Fibroblast of peridontal ligament (primary cell): ENCODE data around the gene TFF1.

ENCODE experiments used
- DNase-seq: peaks from one replicate; pipeline ENCODE4 v3.0.0-alpha.2; 2010; ENCODE audit errors: extremely low read depth

TFF1 gene

GRCh38 chr21:42317826-42318746, 48.2 kb downstream of the TFF1 start:
- no peak for DNase-seq

- no peak for DNase-seq
Observed at GRCh38 chr21:42317341-42317741, 49.0 kb downstream of the TFF1 start.

DNA sequence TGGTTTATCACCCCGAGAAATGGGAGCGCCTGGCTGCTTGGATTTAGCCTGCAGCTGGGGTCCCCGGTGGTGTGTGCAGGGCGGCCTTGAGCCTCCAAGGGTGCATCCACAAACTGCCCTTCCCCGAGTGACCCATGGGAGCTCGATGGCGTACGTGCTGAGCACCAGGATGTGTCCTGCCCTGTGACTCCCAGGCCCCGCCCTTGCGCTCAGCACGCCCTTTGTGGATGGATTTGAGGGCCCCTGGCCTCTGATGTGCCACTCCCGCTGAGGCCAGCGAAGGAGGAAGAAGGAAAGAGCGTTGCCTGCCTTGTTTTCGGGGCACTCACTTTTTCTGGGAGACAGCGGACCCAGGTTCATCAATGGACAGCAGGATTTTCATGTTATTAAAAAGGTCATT, 49.4 kb downstream of the TFF1 start:
- DNase-seq: no peak

- DNase-seq: no peak
Observed at GRCh38 chr21:42315296-42315891, 50.9 kb downstream of the TFF1 start, which contains the start of gene TFF3. Gene TFF3, minus strand, starts transcription at chr21:42315409. Its CDS starts 35 bp downstream, at chr21:42315374.

DNA sequence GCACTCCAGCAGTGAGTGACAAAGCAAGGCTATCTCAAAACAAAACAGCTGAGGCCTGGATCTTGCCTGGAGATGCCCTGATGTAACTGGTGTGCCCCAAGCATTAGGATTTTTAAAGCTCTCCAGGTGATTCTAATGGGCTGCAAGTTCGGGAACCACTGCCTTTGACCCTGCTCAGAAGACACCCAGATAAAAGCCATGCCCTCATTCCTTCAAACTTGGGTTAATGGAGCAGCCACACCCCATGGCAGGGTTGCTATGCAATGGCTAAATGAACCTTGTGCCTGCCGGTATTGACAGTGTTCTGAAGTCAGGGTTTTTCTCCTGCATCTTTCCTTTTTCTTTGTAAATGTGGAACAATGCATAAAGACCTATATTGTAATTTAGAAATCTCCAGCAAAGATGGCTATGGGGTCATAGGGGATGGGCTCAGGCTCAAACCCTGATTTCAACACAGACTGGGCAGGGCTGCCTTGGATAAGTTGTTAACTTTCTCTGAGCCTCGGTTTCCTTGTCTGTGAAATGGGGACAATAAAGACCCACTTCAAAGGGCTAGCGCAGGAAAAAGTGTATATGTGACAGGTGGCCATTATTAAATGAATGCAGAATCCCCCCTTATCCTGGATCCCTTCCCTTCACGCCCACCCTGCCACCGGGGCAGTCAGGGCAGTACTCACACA, 51.6 kb downstream of the TFF1 start:
- no peak for DNase-seq

DNA sequence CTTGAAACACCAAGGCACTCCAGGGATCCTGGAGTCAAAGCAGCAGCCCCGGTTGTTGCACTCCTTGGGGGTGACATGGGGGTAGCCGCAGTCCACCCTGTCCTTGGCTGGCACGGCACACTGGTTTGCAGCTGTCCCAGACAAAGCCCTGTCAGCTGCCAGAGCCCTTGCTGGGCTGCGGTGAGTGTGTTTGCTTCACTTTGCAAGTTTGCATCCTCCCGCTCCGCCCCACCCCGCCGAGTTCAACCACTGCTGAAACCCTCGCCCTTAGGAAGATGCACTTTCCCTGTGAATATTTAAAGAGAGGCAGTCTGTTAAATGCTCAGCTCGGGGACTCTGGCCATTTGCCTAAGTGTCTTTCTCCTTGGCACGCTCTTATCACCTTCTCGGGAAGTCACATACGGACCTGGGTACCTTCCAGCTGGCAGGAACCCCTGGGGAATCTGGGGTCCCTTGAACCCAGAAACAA, 52.8 kb downstream of the TFF1 start:
- DNase-seq: no peak

DNA sequence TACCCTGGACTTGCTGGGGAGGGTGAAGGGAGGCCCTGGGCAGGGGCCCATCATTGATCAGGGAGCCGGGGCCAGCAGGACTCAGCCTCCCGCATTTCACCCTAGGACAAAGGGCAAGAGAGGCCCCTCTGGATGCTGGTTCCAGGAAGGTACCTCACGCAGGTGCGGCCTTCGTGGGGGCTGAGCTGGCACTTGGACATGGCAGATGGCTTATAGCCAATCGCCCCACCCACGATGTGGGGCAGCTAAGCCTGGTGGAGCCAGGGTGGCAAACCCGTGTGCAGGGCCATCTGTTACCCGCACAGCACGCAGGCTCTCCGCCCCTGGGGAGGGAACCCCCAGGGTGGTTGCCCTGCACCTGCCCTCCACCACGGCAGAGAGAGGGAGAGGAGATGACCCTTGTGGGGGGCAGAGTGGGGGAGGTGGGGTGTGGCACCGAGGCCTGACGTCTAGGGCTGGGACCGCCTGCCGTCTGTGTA, 53.7 kb downstream of the TFF1 start:
- DNase-seq: no peak
